Breast epithelium (tissue), 4 donors: ENCODE measurements around the gene MGAT4A. TPM values are rescaled to one million over a fixed set of nuclear protein-coding genes. Genes with fewer than 3 reads are reported as not detected.

Experiments
- DNase-seq, 2 donors: peaks; one replicate each; pipeline ENCODE4 v3.0.0-alpha.2; 2019; ENCODE audit warnings: low spot score in 2 of 2
- H3K27ac ChIP-seq, 2 donors: fragments of 200-600 bp; sonication (generic) in 1 of 2; one replicate each; pipeline ENCODE4 v1.5.1; 2016 to 2019; ENCODE audit warnings: mild to moderate bottlenecking in 1 of 2
- H3K27me3 ChIP-seq, 2 donors: fragments of 200-600 bp; sonication (generic) in 1 of 2; one replicate each; pipeline versions ENCODE4 v1.5.1 to v1.6.0; 2017 to 2019; ENCODE audit warnings: control low read depth in 1 of 2, mild to moderate bottlenecking in 1 of 2
- H3K36me3 ChIP-seq: fragments of 200-600 bp; one replicate; pipeline ENCODE4 v1.5.1; 2019
- H3K4me1 ChIP-seq, 2 donors: fragments of 200-600 bp; sonication (generic); one replicate each; pipeline ENCODE4 v1.5.1; 2016 to 2019; ENCODE audit warnings: control low read depth in 1 of 2
- H3K4me3 ChIP-seq, 3 donors: fragments of 200-600 bp; sonication (generic); 1 replicate in 2 of 3; 2 replicates in 1 of 3; pipeline ENCODE4 v1.5.1; 2016 to 2019; ENCODE audit warnings: mild to moderate bottlenecking in 3 of 3, moderate library complexity in 2 of 3
- H3K9me3 ChIP-seq, 2 donors: fragments of 200-600 bp; sonication (generic) in 1 of 2; one replicate each; pipeline ENCODE4 v1.5.1; 2016 to 2019; ENCODE audit warnings: control low read depth in 1 of 2
- CTCF ChIP-seq, 3 donors: fragments of 450-650 bp; IDR thresholded peaks; one replicate each; pipeline ENCODE4 v1.5.1; 2016 to 2017; ENCODE audit warnings: antibody characterized with exemption in 3 of 3, mild to moderate bottlenecking in 3 of 3, moderate library complexity in 3 of 3
- POLR2A ChIP-seq: fragments of 450-650 bp; IDR thresholded peaks from one replicate; pipeline ENCODE4 v1.6.1; 2016; ENCODE audit warnings: antibody characterized with exemption, mild to moderate bottlenecking, moderate library complexity
- POLR2AphosphoS5 ChIP-seq, 3 donors: sonication (generic); formaldehyde crosslinking; IDR thresholded peaks; one replicate each; pipeline ENCODE4 v1.6.1; 2017; ENCODE audit warnings: antibody characterized with exemption in 3 of 3
- intact Hi-C: fragments of 100-400 bp; cut with DNase I; formaldehyde crosslinking; loops from one replicate; pipeline ENCODE4 v1.15.1; 2023; ENCODE audit warnings: low total_unique reads
- total RNA-seq, 3 donors: library from RNA; depleted of rRNA; stranded (reverse); fragments of >200 nt; gene quantifications; one replicate each; pipeline ENCODE4 v1.1.0, GENCODE V29; 2016

The MGAT4A gene
- total RNA-seq, 3 donors from 2014 or later = 28.6 to 41.1 (median 34.4) TPM

- TF ChIP-seq CTCF (IDR thresholded peaks at IDR 0.05) = no peak
- no peak for TF ChIP-seq POLR2A
- TF ChIP-seq POLR2AphosphoS5 (IDR thresholded peaks at IDR 0.05) = no peak
- no peak for DNase-seq
Measured at GRCh38 chr2:98777076-98777475, 46.1 kb upstream of the MGAT4A start.

GRCh38 chr2:98776136-98776535, 45.2 kb upstream of the MGAT4A start:
- TF ChIP-seq POLR2A (no peak), POLR2AphosphoS5 (IDR thresholded peaks at IDR 0.05) (no peak), CTCF (IDR thresholded peaks at IDR 0.05) (no peak)
- peak overlapping the region in 1 of 3 donors; percentile 38 for H3K4me3 ChIP-seq
- H3K9me3 ChIP-seq = no peaks in the 10 kb centered on the region
- H3K27me3 ChIP-seq = no peaks in the 10 kb centered on the region
- peaks cover 0 to 6% of the 10 kb centered on the region in 2 donors for H3K4me1 ChIP-seq
- intact Hi-C loops = no loop called here
- DNase-seq = no peak
- peak overlapping the region; percentile 84 to 90 for H3K27ac ChIP-seq
- no peaks in the 10 kb centered on the region for H3K36me3 ChIP-seq

More at GRCh38 chr2:98777076-98777475, 46.1 kb upstream of the MGAT4A start:
- intact Hi-C loops = no loop called here
- Histone ChIP-seq H3K4me3 (no peak overlapping the region), H3K4me1 (peaks cover 0 to 6% of the 10 kb centered on the region in 2 donors), H3K27me3 (no peaks in the 10 kb centered on the region), H3K9me3 (peaks cover 0 to 5% of the 10 kb centered on the region in 2 donors), H3K36me3 (no peaks in the 10 kb centered on the region), H3K27ac (no peak overlapping the region)

- no peaks in the 10 kb centered on the region for H3K9me3 ChIP-seq
- H3K4me3 ChIP-seq = peak overlapping the region in 2 of 3 donors; percentile 33 to 38
- intact Hi-C loops = no loop called here
- DNase-seq = peak in 1 of 2 donors; percentile 85
- H3K27ac ChIP-seq = peak overlapping the region; percentile 84 to 90
- H3K27me3 ChIP-seq = no peaks in the 10 kb centered on the region
- no peaks in the 10 kb centered on the region for H3K36me3 ChIP-seq
- TF ChIP-seq CTCF (IDR thresholded peaks at IDR 0.05) (no peak), POLR2AphosphoS5 (IDR thresholded peaks at IDR 0.05) (peak in 1 of 3 donors; percentile 6), POLR2A (no peak)
- H3K4me1 ChIP-seq = peaks cover 0 to 6% of the 10 kb centered on the region in 2 donors
Measured at GRCh38 chr2:98775146-98775986, 44.4 kb upstream of the MGAT4A start.

DNA sequence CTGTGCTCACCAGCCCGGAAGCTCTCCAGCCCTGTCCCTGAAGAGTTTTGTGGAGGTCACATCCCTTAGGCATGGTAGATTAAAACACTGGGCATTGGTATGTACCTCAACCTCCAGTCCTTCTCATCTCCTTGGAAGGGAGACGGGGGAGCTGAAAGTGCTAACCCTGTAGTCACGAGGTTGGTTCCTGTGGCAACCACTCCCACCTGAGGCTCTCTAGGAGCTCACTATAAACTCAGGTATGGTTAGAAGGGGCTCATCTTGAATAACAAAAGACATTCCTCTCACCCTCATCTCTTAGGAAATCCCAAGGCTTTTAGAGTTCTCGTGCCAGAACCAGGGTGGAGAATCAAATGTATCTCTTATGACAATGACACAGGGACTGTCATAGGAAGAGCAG, 43.0 kb upstream of the MGAT4A start:
- Histone ChIP-seq H3K9me3 (no peaks in the 10 kb centered on the region), H3K4me3 (no peak overlapping the region), H3K4me1 (peaks cover 6% of the 10 kb centered on the region in 2 donors), H3K27ac (peak overlapping the region in 1 of 2 donors; percentile 84), H3K27me3 (no peaks in the 10 kb centered on the region), H3K36me3 (no peaks in the 10 kb centered on the region)
- TF ChIP-seq POLR2AphosphoS5 (IDR thresholded peaks at IDR 0.05) (no peak), POLR2A (no peak), CTCF (IDR thresholded peaks at IDR 0.05) (no peak)
- no peak for DNase-seq
- intact Hi-C loops = no loop called here

GRCh38 chr2:98773169-98773568, 42.2 kb upstream of the MGAT4A start:
- intact Hi-C loops = no loop called here
- no peaks in the 10 kb centered on the region for H3K36me3 ChIP-seq
- no peak for TF ChIP-seq CTCF (IDR thresholded peaks at IDR 0.05)
- no peak for TF ChIP-seq POLR2AphosphoS5 (IDR thresholded peaks at IDR 0.05)
- TF ChIP-seq POLR2A = no peak
- no peak overlapping the region for H3K4me3 ChIP-seq
- H3K27ac ChIP-seq = peak overlapping the region; percentile 27 to 53
- H3K4me1 ChIP-seq = peaks cover 6 to 7% of the 10 kb centered on the region in 2 donors
- DNase-seq = no peak
- no peaks in the 10 kb centered on the region for H3K27me3 ChIP-seq
- H3K9me3 ChIP-seq = no peaks in the 10 kb centered on the region
